PC-3 (cell line): ENCODE data around the gene SLC25A52. TPM values are rescaled to one million over a fixed set of nuclear protein-coding genes. Genes with fewer than 3 reads are reported as not detected.

Source experiments
- ATAC-seq: fragments of 200-7000 bp; cut with Tn5 transposase; 2 replicates; pipeline ENCODE4 v1.9.1; 2020; ENCODE audit warnings: mild to moderate bottlenecking, moderate library complexity
- BruUV-seq: library from RNA; stranded (reverse); fragments of 400-500 nt; replicated peaks from 2 replicates; lab custom pipeline; 2021; lab: Mats Ljungman, UMichigan
- CTCF ChIA-PET: fragments of 300-600 bp; sonication (Branson Sonifier 250); formaldehyde crosslinking; loops from one replicate; lab custom pipeline; 2022; ENCODE audit warnings: antibody characterized with exemption; lab: Charles Lee
- POLR2A ChIA-PET: fragments of 300-600 bp; sonication (Branson Sonifier 250); formaldehyde crosslinking; loops from one replicate; lab custom pipeline; 2022; ENCODE audit warnings: antibody characterized with exemption; ENCODE audit not compliant: unreplicated experiment; lab: Charles Lee
- DNase-seq: peaks from one replicate; pipeline ENCODE4 v3.0.0-alpha.2; 2015
- H2AFZ ChIP-seq: fragments of 300-600 bp; sonication (generic); 2 replicates; pipeline ENCODE4 v1.6.0; 2016; ENCODE audit warnings: antibody characterized with exemption, low read length
- H3F3A ChIP-seq: fragments of 300-600 bp; sonication (generic); one replicate; pipeline ENCODE4 v1.6.0; 2017; ENCODE audit warnings: antibody characterized with exemption, low read length, control low read depth, mild to moderate bottlenecking; ENCODE audit not compliant: unreplicated experiment
- H3K27ac ChIP-seq: fragments of 300-600 bp; sonication (generic); 2 replicates; pipeline ENCODE4 v1.5.1; 2016; ENCODE audit warnings: mild to moderate bottlenecking, low read length
- H3K27me3 ChIP-seq: fragments of 300-600 bp; sonication (generic); 2 replicates; pipeline ENCODE4 v1.6.1; 2016; ENCODE audit warnings: low read length, mixed read lengths
- H3K36me3 ChIP-seq: fragments of 300-600 bp; sonication (generic); 2 replicates; pipeline ENCODE4 v1.6.1; 2016; ENCODE audit warnings: low read depth, mixed run types, low read length, mixed read lengths
- H3K4me1 ChIP-seq: fragments of 300-600 bp; sonication (generic); 2 replicates; pipeline ENCODE4 v1.5.1; 2016; ENCODE audit warnings: low read length; ENCODE audit not compliant: insufficient read depth
- H3K4me2 ChIP-seq: fragments of 300-600 bp; sonication (generic); 2 replicates; pipeline ENCODE4 v1.6.0; 2016; ENCODE audit warnings: low read length
- H3K4me3 ChIP-seq: fragments of 300-600 bp; sonication (generic); 2 replicates; pipeline ENCODE4 v1.5.1; 2016; ENCODE audit warnings: mild to moderate bottlenecking, low read length, mixed read lengths
- H3K79me2 ChIP-seq: fragments of 300-600 bp; sonication (generic); 2 replicates; pipeline ENCODE4 v1.6.1; 2017; ENCODE audit warnings: low read length, mixed read lengths
- H3K9ac ChIP-seq: fragments of 300-600 bp; sonication (generic); 2 replicates; pipeline ENCODE4 v1.6.0; 2016; ENCODE audit warnings: mild to moderate bottlenecking, low read length
- H3K9me2 ChIP-seq: fragments of 300-600 bp; sonication (generic); replicated peaks from 2 replicates; pipeline ENCODE4 v1.6.1; 2016; ENCODE audit warnings: mixed run types, low read length, mixed read lengths
- H3K9me3 ChIP-seq: fragments of 300-600 bp; sonication (generic); 2 replicates; pipeline ENCODE4 v1.6.1; 2016; ENCODE audit warnings: low read length, mixed read lengths
- H4K20me1 ChIP-seq: fragments of 300-600 bp; sonication (generic); 2 replicates; pipeline ENCODE4 v1.6.1; 2016; ENCODE audit warnings: low read length, mixed read lengths
- CTCF ChIP-seq: fragments of 300-600 bp; sonication (generic); conservative IDR thresholded peaks from 2 replicates; pipeline ENCODE4 v1.5.1; 2017; ENCODE audit warnings: antibody characterized with exemption, low read depth, mild to moderate bottlenecking, low read length
- EZH2 ChIP-seq: fragments of 300-600 bp; sonication (generic); IDR thresholded peaks from one replicate; pipeline ENCODE4 v1.6.1; 2017; ENCODE audit warnings: antibody characterized with exemption, mild to moderate bottlenecking, low read length; ENCODE audit not compliant: unreplicated experiment
- EZH2phosphoT487 ChIP-seq: fragments of 300-600 bp; sonication (generic); IDR thresholded peaks from 2 replicates; pipeline ENCODE4 v1.6.1; 2018; ENCODE audit warnings: mild to moderate bottlenecking, antibody characterized with exemption, low read length, borderline replicate concordance
- intact Hi-C: fragments of 100-400 bp; cut with micrococcal nuclease; formaldehyde crosslinking; loops from 2 replicates; pipeline ENCODE4 v1.9.0; 2023
- total RNA-seq: library from RNA; depleted of rRNA; stranded (reverse); fragments of >200 nt; gene quantifications from 2 replicates; pipeline ENCODE4 v1.2.3, GENCODE V29; 2014

SLC25A52 gene
- total RNA-seq, 1 experiment from 2014 or later: not detected

DNA sequence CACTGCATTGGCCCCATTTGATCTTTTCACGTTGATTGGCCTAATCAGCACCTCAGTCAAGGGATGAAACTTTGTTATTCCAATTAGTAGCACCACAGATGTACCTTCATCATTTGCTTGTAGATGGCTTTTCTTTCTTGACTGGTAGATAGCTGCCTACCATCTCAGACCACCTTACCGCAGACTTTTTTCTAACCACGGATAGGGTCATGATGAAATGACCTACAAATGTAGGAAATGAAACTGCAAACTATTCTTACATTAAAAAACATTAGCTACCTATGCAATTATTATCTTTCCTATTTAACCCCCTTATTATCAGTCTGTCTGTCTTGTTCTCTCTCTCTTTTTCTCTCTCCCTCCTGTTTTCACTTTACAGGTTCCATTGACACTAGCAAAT is 22.4 kb upstream of the SLC25A52 start:
- no peak for TF ChIP-seq EZH2
- no peak for TF ChIP-seq EZH2phosphoT487
- no peak for TF ChIP-seq CTCF
- Histone ChIP-seq H3K4me3 (no peak overlapping the region), H3K9me2 (no peaks in the 10 kb centered on the region), H3K79me2 (no peaks in the 10 kb centered on the region), H3K4me1 (no peaks in the 10 kb centered on the region), H3K27ac (no peak overlapping the region), H4K20me1 (no peaks in the 10 kb centered on the region), H3K27me3 (no peaks in the 10 kb centered on the region), H3K36me3 (no peaks in the 10 kb centered on the region), H3F3A (no peaks in the 10 kb centered on the region), H3K9me3 (no peaks in the 10 kb centered on the region), H3K4me2 (no peak overlapping the region), H3K9ac (no peak overlapping the region), H2AFZ (no peak overlapping the region)
- POLR2A ChIA-PET: no interaction called here
- intact Hi-C loops: no loop called here
- no peak for ATAC-seq
- no TSS peak for BruUV-seq
- CTCF ChIA-PET: no interaction called here
- no peak for DNase-seq

DNA sequence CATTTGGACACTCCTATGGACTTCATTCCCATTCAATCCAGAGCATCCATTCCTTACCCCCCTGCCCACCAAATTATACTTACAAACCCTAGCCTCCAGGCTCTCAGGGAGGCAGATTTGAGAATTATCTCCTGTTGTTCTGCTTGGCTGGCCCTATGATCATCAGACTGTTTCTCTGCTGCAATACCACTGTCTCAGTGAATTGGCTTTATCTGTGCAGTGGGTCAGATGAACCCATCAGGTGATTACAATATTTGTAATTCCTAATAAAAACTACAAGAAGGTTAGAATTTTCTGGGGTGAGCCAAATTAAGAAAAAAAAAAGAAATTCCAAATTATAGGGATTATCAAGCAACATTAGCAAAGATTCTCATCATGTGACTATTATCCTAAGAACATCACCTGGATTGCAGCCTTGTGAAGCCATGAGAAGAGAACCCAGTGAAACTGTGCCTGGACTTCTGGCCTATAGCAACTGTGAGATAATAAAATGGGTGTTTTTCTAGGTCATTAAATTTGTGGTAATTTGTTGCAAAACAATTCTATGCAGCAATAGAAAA is 17.8 kb upstream of the SLC25A52 start:
- no peak for ATAC-seq
- no peaks in the 10 kb centered on the region for H3K4me1 ChIP-seq
- no peak for TF ChIP-seq CTCF
- no peak for TF ChIP-seq EZH2phosphoT487
- TF ChIP-seq EZH2: no peak
- no peaks in the 10 kb centered on the region for H3K9me2 ChIP-seq
- no peak overlapping the region for H3K27ac ChIP-seq
- no peak overlapping the region for H2AFZ ChIP-seq
- ChIA-PET CTCF (no interaction called here), POLR2A (no interaction called here)
- BruUV-seq: no TSS peak
- H3K9me3 ChIP-seq: no peaks in the 10 kb centered on the region
- H3K4me2 ChIP-seq: no peak overlapping the region
- no peaks in the 10 kb centered on the region for H3K79me2 ChIP-seq
- H3K9ac ChIP-seq: no peak overlapping the region
- no peaks in the 10 kb centered on the region for H3F3A ChIP-seq
- no peaks in the 10 kb centered on the region for H3K27me3 ChIP-seq
- H3K4me3 ChIP-seq: no peak overlapping the region
- H4K20me1 ChIP-seq: no peaks in the 10 kb centered on the region
- no peaks in the 10 kb centered on the region for H3K36me3 ChIP-seq
- intact Hi-C loops: no loop called here
- DNase-seq: no peak

- DNase-seq (no peak), ATAC-seq (no peak)
- Histone ChIP-seq H3K79me2 (no peaks in the 10 kb centered on the region), H3K4me3 (no peak overlapping the region), H3K9ac (no peak overlapping the region), H2AFZ (no peak overlapping the region), H3K36me3 (no peaks in the 10 kb centered on the region), H3K27ac (no peak overlapping the region), H3K4me1 (no peaks in the 10 kb centered on the region), H4K20me1 (no peaks in the 10 kb centered on the region), H3K9me3 (no peaks in the 10 kb centered on the region), H3K27me3 (no peaks in the 10 kb centered on the region), H3F3A (no peaks in the 10 kb centered on the region), H3K4me2 (no peak overlapping the region), H3K9me2 (no peaks in the 10 kb centered on the region)
- BruUV-seq: no TSS peak
- CTCF ChIA-PET: no interaction called here
- intact Hi-C loops: no loop called here
- POLR2A ChIA-PET: no interaction called here
- no peak for TF ChIP-seq EZH2phosphoT487
Observed at GRCh38 chr18:31776093-31776492, 15.4 kb upstream of the SLC25A52 start.
